Neural cell (in vitro differentiated cells): ENCODE results near the gene RPS6KC1. TPM values are rescaled to one million over a fixed set of nuclear protein-coding genes. Genes with fewer than 3 reads are reported as not detected.
"Not testable (repeated sequence)": the region's sequence is repeated elsewhere in the genome, so short reads cannot be mapped to it uniquely, and the experiment has no call there.

ENCODE experiments used
- H2AFZ ChIP-seq: fragments of 200-600, 300-800 bp; sonication (generic), shearing (Covaris generic); 2 replicates; pipeline ENCODE4 v1.6.0; 2014; ENCODE audit warnings: low read depth, mild to moderate bottlenecking, antibody characterized with exemption, low read length, moderate library complexity
- H3F3A ChIP-seq: fragments of 200-600 bp; shearing (Covaris generic); 2 replicates; pipeline ENCODE4 v1.6.1; 2016; ENCODE audit warnings: mild to moderate bottlenecking, moderate library complexity, mixed read lengths, antibody characterized with exemption, low read length; ENCODE audit not compliant: insufficient read depth, poor library complexity, severe bottlenecking
- H3K27ac ChIP-seq: fragments of 200-600, 300-800 bp; sonication (generic), shearing (Covaris generic); 2 replicates; pipeline ENCODE4 v1.5.1; 2014; ENCODE audit warnings: mild to moderate bottlenecking, low read length, moderate library complexity
- H3K27me3 ChIP-seq: fragments of 300-800, 200-600 bp; sonication (generic), shearing (Covaris generic); 2 replicates; pipeline ENCODE4 v1.6.0; 2014; ENCODE audit warnings: mild to moderate bottlenecking, low read depth, low read length, moderate library complexity; ENCODE audit not compliant: insufficient read depth
- H3K36me3 ChIP-seq: fragments of 300-800, 200-600 bp; sonication (generic), shearing (Covaris generic); 2 replicates; pipeline ENCODE4 v1.5.1; 2014; ENCODE audit warnings: mild to moderate bottlenecking, antibody characterized with exemption, low read length, moderate library complexity; ENCODE audit not compliant: insufficient read depth
- H3K4me2 ChIP-seq: fragments of 300-800, 200-600 bp; sonication (generic), shearing (Covaris generic); 2 replicates; pipeline ENCODE4 v1.6.0; 2014; ENCODE audit warnings: mild to moderate bottlenecking, low read length
- H3K4me3 ChIP-seq: fragments of 300-800, 200-600 bp; sonication (generic), shearing (Covaris generic); 2 replicates; pipeline ENCODE4 v1.5.1; 2014; ENCODE audit warnings: mild to moderate bottlenecking, low read length, moderate library complexity
- H3K79me2 ChIP-seq: fragments of 200-600 bp; shearing (Covaris generic); replicated peaks from 2 replicates; pipeline ENCODE4 v1.6.0; 2014; ENCODE audit warnings: mild to moderate bottlenecking, low read length, moderate library complexity; ENCODE audit not compliant: insufficient read depth
- H3K9ac ChIP-seq: fragments of 300-800, 200-600 bp; sonication (generic), shearing (Covaris generic); 2 replicates; pipeline ENCODE4 v1.6.1; 2016; ENCODE audit warnings: mild to moderate bottlenecking, low read length, mixed read lengths
- H3K9me2 ChIP-seq: fragments of 200-600 bp; shearing (Covaris generic); 2 replicates; pipeline ENCODE4 v1.6.1; 2016; ENCODE audit warnings: mild to moderate bottlenecking, low read length, mixed read lengths; ENCODE audit not compliant: insufficient read depth
- H3K9me3 ChIP-seq: fragments of 200-600, 300-800 bp; sonication (generic), shearing (Covaris generic); 2 replicates; pipeline ENCODE4 v1.6.1; 2016; ENCODE audit warnings: mild to moderate bottlenecking, mixed run types, low read length, moderate library complexity, mixed read lengths
- H4K20me1 ChIP-seq: fragments of 200-600 bp; shearing (Covaris generic); 2 replicates; pipeline ENCODE4 v1.6.1; 2016; ENCODE audit warnings: mild to moderate bottlenecking, mixed run types; ENCODE audit not compliant: insufficient read depth
- EP300 ChIP-seq: fragments of 450-650 bp; conservative IDR thresholded peaks from 2 replicates; pipeline ENCODE4 v1.6.1; 2014; ENCODE audit warnings: antibody characterized with exemption, mild to moderate bottlenecking, moderate library complexity; ENCODE audit not compliant: poor library complexity, severe bottlenecking
- EZH2 ChIP-seq: fragments of 200-600, 300-800 bp; shearing (Covaris generic), sonication (generic); IDR thresholded peaks from 2 replicates; pipeline ENCODE4 v1.6.1; 2014; ENCODE audit warnings: antibody characterized with exemption, low read length, borderline replicate concordance, mild to moderate bottlenecking; ENCODE audit not compliant: insufficient read depth, poor library complexity, severe bottlenecking
- MXI1 ChIP-seq: fragments of 450-650 bp; conservative IDR thresholded peaks from 2 replicates; pipeline ENCODE4 v1.6.1; 2014; ENCODE audit warnings: antibody characterized with exemption, mild to moderate bottlenecking; ENCODE audit not compliant: poor library complexity, severe bottlenecking
- RAD21 ChIP-seq: fragments of 450-650 bp; conservative IDR thresholded peaks from 2 replicates; pipeline ENCODE4 v1.6.1; 2014; ENCODE audit warnings: antibody characterized with exemption, mild to moderate bottlenecking, moderate library complexity
- REST ChIP-seq: IDR thresholded peaks from 2 replicates; pipeline ENCODE4 v1.6.1; 2012; ENCODE audit warnings: borderline replicate concordance
- SMC3 ChIP-seq: fragments of 450-650 bp; conservative IDR thresholded peaks from 2 replicates; pipeline ENCODE4 v1.6.1; 2014; ENCODE audit warnings: antibody characterized with exemption, mild to moderate bottlenecking, moderate library complexity; ENCODE audit not compliant: poor library complexity
- TAF1 ChIP-seq: IDR thresholded peaks from 2 replicates; pipeline ENCODE4 v1.6.1; 2012; ENCODE audit warnings: low read depth
- polyA plus RNA-seq: library from polyadenylated mRNA; depleted of rRNA; stranded (reverse); fragments of >200 nt; gene quantifications from 2 replicates; pipeline ENCODE4 v1.2.3, GENCODE V29; 2014
- TF ChIP-seq, protein P1 (sequence below): fragments of 450-650 bp; IDR thresholded peaks from 2 replicates; pipeline ENCODE4 v1.5.1; 2014; ENCODE audit warnings: antibody characterized with exemption, mild to moderate bottlenecking, moderate library complexity; ENCODE audit not compliant: poor library complexity, severe bottlenecking

The RPS6KC1 gene
- polyA plus RNA-seq, 1 donor from 2014 or later = 28.1 TPM

GRCh38 chr1:213148905-213149304 is 97.9 kb downstream of the RPS6KC1 start:
- Histone ChIP-seq H3K27me3 (no peaks in the 10 kb centered on the region), H3K4me3 (no peak overlapping the region), H3K4me2 (no peak overlapping the region), H3K9ac (no peak overlapping the region), H3K9me2 (no peaks in the 10 kb centered on the region), H2AFZ (no peak overlapping the region), H3K79me2 (no peaks in the 10 kb centered on the region), H4K20me1 (no peaks in the 10 kb centered on the region), H3F3A (no peaks in the 10 kb centered on the region), H3K9me3 (no peaks in the 10 kb centered on the region), H3K27ac (no peak overlapping the region), H3K36me3 (no peaks in the 10 kb centered on the region)
- TF ChIP-seq REST = no peak
- TF ChIP-seq, protein P1, sequence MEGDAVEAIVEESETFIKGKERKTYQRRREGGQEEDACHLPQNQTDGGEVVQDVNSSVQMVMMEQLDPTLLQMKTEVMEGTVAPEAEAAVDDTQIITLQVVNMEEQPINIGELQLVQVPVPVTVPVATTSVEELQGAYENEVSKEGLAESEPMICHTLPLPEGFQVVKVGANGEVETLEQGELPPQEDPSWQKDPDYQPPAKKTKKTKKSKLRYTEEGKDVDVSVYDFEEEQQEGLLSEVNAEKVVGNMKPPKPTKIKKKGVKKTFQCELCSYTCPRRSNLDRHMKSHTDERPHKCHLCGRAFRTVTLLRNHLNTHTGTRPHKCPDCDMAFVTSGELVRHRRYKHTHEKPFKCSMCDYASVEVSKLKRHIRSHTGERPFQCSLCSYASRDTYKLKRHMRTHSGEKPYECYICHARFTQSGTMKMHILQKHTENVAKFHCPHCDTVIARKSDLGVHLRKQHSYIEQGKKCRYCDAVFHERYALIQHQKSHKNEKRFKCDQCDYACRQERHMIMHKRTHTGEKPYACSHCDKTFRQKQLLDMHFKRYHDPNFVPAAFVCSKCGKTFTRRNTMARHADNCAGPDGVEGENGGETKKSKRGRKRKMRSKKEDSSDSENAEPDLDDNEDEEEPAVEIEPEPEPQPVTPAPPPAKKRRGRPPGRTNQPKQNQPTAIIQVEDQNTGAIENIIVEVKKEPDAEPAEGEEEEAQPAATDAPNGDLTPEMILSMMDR = no peak
- TF ChIP-seq TAF1 = no peak
- no peak for TF ChIP-seq EZH2
- no peak for TF ChIP-seq SMC3
- TF ChIP-seq EP300 = no peak

DNA sequence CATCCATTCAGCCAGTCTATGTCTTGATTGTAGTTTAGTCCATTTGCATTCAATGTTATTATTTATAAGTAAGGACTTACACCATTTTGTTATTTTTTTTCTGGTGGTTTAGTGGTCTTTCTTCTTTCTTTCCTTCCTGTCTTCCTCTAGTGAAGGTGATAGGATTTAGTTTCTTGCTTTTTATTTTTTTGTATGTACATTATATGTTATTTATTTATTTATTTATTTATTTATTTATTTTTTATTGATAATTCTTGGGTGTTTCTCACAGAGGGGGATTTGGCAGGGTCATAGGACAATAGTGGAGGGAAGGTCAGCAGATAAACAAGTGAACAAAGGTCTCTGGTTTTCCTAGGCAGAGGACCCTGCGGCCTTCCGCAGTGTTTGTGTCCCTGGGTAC is 99.0 kb downstream of the RPS6KC1 start:
- H3K27ac ChIP-seq, H3K36me3 ChIP-seq, H3K9me3 ChIP-seq, H4K20me1 ChIP-seq, H3K9me2 ChIP-seq, H3F3A ChIP-seq, H3K9ac ChIP-seq, H3K4me2 ChIP-seq, H3K79me2 ChIP-seq, H3K27me3 ChIP-seq, H3K4me3 ChIP-seq, H2AFZ ChIP-seq: not testable (repeated sequence)

DNA sequence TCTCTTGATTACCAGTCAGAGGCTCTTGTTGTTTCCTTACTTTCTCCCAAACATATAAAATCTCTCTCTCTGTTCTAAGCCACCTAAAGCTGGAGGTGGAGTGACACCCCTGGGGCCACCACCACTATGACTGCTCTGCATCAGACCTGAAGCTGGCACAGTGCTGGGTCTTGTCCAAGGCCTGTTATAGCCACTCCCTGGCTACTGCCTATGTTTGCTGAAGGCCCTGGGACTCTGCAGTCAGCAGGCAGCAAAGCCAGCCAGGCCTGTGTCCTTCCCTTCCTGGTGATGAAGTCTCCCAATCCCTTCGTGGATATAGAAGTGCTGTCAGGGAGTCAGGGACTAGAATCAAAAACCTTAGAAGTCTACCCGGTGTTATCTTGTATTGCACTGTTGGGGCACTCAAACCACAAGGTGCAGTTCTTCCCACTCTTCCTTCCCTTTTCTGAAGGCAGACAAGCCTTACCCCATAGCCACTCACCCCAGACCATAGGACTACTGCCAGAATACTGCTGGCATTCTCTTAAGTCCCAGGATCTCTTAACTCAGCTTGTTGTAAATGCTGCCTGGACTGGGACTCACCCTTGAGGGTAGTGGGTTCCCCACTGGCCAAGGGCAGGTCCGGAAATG is 103.1 kb downstream of the RPS6KC1 start:
- no peak overlapping the region for H3K4me2 ChIP-seq
- TF ChIP-seq, protein P1 = no peak
- TF ChIP-seq EZH2 = no peak
- TF ChIP-seq TAF1 = no peak
- TF ChIP-seq MXI1 = no peak
- TF ChIP-seq RAD21 = no peak
- TF ChIP-seq EP300 = no peak
- no peaks in the 10 kb centered on the region for H3K9me3 ChIP-seq
- H3K79me2 ChIP-seq = no peaks in the 10 kb centered on the region
- no peak overlapping the region for H2AFZ ChIP-seq
- H3K36me3 ChIP-seq = no peaks in the 10 kb centered on the region
- no peaks in the 10 kb centered on the region for H3F3A ChIP-seq
- no peaks in the 10 kb centered on the region for H3K9me2 ChIP-seq
- no peak overlapping the region for H3K27ac ChIP-seq
- no peaks in the 10 kb centered on the region for H3K27me3 ChIP-seq
- H3K4me3 ChIP-seq = no peak overlapping the region
- no peak overlapping the region for H3K9ac ChIP-seq
- no peaks in the 10 kb centered on the region for H4K20me1 ChIP-seq
